GM18519 (cell line): ENCODE measurements around the gene METRN.

Experiments
- ATAC-seq: cut with Tn5 transposase; IDR thresholded peaks from one replicate; pipeline ENCODE4 v1.9.1; 2021; ENCODE audit warnings: mild to moderate bottlenecking, moderate library complexity; ENCODE audit not compliant: unreplicated experiment, low FRiP score

Gene METRN

GRCh38 chr16:721765-722540, 7.0 kb downstream of the METRN start:
- no peak for ATAC-seq

GRCh38 chr16:722835-723633, 8.1 kb downstream of the METRN start:
- no peak for ATAC-seq

DNA sequence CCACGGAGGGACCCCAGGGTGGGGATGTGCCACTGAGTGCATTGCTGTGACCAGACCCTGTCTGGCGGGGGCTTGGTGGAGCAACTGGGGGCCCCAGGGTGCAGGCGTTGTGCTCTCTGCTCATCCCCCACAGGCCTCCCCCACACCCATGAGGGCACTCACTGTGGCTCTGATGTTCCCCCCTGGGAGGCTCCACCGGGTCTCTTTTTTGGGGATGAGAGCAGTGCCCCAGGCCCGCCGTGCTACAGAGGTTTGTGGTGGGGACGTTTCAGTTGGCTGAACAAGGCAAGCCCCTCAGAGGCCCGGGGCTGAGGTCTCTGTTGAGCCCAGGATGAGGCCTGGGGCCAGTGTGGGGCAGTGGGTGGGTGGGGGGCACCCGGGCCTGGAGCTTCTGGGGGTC, 8.8 kb downstream of the METRN start:
- no peak for ATAC-seq

DNA sequence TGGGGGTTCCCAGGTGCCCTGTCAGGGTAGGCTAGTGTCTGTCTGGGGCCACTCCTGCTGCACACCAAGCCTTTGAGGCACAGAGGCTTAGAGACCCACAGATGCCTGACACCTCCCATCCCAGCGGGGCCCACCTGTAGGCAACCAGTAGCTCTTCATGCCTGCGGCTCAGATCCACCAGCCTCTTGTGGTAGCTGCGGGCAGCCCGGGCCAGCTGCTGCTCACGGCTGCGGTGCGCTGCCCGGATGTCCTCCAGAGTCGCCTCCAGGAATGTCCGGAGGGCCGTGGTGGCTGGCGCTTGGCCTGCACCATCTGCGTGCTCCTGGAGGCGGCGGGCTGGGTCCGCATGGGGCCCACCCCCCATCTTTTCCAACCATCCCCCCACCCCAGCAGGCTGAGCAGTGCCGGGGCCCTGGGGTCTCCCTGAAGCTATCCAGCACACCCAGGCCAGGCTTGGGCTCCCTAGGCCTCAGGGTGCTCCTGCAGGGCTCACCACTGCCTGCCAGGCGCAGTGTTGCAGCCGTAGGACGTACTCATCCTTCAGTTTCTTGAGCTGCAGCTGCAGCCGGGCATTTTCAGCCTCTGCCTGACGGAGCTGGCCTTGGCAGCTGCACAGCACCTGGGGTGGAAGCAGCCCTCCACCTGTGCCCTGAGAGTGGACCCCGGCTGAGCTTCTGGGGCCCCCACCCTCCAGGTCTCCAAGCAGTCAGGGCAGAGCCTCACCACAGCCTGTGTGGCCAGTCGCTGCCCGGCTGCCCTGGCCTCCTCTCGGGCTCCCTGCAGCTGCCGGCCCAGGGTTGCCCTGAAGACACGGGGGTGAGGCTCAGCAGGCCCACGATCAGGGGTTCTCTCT, 9.5 kb downstream of the METRN start:
- ATAC-seq: no peak

DNA sequence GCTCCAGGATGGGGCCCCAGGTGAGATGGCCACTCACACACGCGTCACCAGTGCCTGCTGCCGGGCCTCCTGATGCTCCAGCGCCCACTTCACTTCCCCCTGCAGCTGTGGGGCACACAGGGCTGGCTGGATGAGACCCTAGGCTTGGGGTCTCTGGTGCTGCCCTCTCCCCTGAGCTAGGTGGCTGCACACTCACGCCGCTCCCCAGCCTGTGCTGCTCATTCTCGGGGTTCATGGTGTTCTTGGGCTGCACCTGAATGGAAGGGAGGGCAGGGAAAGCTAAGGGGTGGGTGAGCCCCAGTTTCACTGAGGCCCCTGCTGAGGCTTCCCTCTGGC, 10.1 kb downstream of the METRN start:
- ATAC-seq: no peak

DNA sequence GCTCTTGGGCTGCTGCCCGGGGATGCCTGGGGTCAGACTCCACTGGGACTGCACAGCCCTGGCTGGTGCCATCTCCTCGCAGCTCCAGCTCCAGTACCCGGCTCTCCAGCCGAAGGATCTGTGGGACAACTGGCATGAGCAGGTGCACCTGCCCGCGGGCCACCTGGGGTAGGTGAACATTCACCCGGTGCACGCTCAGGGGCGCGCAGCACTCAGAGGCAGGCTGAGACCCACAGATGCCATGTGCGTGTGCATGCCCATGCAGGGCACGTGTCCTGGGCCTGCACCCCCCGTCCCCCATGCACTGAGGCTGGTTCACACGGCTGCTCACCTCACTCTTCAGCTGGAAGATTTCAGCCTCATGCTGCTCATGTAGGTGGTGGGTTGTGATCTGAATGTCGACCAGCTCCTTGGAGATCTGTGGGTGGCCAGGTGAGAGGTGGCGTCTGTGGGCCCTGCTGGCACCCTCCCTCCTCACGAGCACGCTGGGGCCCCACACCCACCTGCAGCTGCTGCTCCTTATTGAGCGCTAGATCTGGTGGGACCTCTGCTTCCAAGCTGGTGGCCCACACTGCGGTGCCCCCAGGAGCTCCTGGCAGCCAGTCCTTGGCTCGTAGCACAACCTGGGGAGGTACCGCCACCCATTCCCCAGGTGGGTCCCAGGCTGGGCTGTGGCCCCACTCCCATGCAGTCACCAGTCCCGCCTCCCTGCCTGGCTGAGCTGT, 10.7 kb downstream of the METRN start:
- no peak for ATAC-seq

GRCh38 chr16:726188-726437, 11.2 kb downstream of the METRN start:
- ATAC-seq: no peak

- no peak for ATAC-seq
These were observed 11.7 kb downstream of the METRN start, which contains the start of the genes CCDC78 and HAGHL for GRCh38 chr16:726438-727290. CCDC78 (minus strand) TSS chr16:726443; CDS start chr16:726367, 76 bp downstream. HAGHL (plus strand) TSS chr16:727106; CDS start chr16:727510, 404 bp downstream.

DNA sequence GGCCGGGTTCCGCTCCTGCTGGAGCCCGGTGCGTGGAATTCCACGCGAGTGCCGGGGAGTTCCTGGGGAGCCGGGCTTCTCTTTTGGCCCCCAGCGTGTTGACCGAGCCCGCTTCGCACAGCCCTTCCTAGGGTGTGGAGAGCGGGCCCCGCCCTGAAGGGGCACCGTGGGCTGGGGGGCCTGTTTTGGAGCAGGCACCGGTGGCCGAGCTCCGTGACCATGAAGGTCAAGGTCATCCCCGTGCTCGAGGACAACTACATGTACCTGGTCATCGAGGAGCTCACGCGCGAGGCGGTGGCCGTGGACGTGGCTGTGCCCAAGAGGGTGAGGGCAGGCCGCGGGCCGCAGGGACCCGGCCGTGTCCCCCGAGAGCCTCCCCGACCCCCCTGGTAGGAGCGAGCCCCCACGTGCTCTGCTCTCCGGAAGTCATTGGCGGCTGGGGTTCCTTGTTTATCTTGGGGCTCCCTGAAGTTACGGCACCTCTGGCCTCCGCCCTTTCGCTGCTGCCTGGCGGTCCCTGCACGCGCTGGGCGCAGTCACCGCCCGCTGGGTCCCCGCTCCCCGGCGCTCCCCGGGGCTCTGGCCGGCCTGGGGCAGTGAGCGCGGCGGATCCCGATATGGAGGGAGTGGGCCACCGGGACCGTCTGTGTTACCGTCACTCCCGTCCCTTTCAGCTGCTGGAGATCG, 12.5 kb downstream of the METRN start:
- no peak for ATAC-seq

GRCh38 chr16:728131-728889, 13.4 kb downstream of the METRN start:
- no peak for ATAC-seq

DNA sequence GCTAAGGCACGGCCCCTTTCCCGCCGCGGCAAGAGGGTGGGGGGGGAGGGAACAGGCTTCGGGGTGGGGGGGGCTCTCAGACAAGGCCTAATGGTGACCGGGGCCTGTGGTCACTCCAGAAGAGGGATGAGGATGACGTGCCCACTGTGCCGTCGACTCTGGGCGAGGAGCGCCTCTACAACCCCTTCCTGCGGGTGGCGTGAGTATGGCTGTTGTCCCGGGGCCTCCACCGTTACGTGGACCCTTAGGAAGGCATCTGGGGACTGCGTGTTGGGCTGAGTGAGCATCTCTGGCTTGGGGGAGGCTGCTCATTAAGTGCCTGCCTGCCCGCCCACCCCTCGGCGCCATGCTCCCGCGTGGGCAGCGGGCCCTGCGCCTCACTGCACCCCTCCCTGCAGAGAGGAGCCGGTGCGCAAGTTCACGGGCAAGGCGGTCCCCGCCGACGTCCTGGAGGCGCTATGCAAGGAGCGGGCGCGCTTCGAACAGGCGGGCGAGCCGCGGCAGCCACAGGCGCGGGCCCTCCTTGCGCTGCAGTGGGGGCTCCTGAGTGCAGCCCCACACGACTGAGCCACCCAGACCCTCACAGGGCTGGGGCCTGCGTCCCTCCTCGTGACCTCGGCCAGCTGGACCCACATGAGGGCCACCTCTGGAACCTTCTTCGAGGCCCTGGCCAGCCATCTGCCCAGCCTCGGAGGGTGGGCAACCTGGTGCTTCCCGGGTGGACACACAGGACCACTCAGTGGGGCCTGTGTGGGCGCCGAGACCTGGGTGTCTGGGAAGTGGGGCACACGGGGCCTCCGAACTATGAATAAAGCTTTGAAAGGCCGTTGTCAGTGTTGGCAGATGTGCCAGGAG, 14.2 kb downstream of the METRN start:
- ATAC-seq: no peak

GRCh38 chr16:729768-730665, 15.1 kb downstream of the METRN start:
- ATAC-seq: no peak

GRCh38 chr16:730666-731509, 16.0 kb downstream of the METRN start:
- ATAC-seq: no peak

GRCh38 chr16:732332-732731, 17.4 kb downstream of the METRN start:
- ATAC-seq: no peak

DNA sequence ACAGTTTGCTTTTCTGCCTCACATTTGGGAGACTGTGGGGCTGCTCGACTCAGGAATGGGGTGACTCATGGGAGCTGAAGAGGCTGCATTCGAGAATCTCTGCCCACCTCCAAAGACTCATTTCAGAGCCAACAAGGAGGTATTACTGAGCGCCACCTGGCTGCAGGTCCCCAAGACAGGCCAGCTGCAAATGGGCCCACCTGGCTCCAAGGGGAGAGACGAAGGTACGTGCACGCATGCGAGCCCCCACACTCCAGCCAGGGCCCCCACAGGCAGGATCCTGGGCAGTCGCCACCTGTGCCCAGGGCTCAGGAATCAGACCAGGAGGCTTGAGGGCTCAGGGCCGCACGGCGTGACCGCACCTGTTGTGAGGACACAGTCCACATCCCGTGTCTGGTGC, 18.0 kb downstream of the METRN start:
- ATAC-seq: no peak
